HG03442 (cell line): ENCODE measurements around the gene HAND1.

Source experiments
- ATAC-seq: cut with Tn5 transposase; IDR thresholded peaks from one replicate; pipeline ENCODE4 v1.9.1; 2021; ENCODE audit warnings: mild to moderate bottlenecking, moderate library complexity; ENCODE audit not compliant: unreplicated experiment

Gene HAND1

GRCh38 chr5:154506049-154506715 is 28.2 kb upstream of the HAND1 start:
- ATAC-seq = no peak

DNA sequence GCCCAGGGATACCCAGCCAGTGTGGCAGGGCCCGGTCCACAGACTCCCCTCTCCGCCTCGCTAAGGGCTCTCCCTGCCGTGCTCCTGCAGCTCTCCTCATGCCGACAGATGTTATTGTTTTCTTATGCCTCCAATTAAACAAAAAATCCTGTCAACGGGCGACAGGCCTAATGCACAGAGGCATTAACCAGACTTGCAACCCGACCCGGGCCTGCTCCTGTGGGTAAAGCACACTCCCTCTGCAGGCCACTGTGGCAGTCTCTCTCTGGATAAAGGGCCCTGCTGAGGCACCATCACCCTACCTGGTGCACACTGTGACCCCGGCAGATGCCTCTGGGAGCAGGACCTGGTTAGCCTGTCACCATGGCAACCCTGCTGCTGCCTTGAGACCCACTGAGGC is 27.5 kb upstream of the HAND1 start:
- no peak for ATAC-seq

- ATAC-seq = no peak
These were observed 25.6 kb upstream of the HAND1 start for GRCh38 chr5:154503698-154504039.

- ATAC-seq = no peak
These were observed 24.2 kb upstream of the HAND1 start for GRCh38 chr5:154502180-154502579.

DNA sequence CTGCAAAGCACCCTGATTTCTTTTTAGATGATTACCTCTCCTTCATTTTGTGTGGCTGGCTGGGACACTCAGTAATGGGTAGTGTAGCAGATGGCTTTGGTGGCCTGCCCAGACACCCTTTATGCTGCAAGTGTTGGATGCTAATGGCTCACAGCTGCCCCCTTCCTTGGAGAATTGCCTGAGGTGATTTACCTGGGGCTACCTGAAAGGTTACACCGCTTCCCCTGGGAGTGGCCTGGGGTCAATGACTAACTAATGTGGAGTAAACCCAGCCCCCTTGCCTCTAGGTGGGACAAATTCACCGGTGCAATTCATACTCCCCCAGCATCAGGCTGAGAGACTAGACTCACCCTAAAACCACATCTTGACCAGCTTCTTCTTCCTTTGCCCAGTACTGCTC is 23.5 kb upstream of the HAND1 start:
- ATAC-seq = no peak

DNA sequence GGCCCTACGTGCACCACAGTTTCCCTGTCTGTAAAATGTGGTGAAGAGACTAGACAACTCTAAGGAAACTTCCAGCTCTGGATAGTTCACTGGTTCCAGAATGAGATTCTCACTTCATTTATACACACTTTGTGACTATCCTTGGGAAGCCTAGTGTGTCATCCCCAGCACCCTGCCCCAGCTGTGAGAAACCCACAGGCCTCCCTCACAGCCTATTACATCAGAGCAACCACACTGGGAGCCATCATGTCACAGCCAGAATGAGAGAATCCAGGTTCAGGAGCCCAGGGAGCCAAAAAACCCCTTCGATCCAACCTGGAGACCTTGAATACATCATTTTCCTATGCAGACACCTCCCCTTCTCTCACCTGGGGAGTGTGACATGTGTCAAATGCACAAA is 21.0 kb upstream of the HAND1 start:
- no peak for ATAC-seq

DNA sequence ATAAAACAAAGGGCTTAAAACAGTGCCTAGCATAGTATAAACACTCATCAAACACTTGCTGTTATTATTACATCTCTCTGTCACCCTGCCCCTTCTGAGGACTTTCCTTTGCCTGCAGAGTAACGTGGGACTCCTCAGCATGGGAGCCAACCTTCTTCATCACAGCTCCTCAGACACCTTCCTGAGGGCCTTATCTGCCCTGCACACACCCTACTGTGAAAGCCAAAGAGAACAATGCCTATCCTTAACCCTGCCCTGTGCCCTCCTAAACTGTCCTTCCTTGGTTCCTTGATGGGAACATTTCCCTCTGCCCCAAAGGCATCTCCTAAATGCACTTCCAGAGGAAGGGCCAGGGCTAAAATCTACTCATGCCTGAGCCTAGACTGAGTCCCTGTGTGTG is 20.6 kb upstream of the HAND1 start:
- no peak for ATAC-seq

DNA sequence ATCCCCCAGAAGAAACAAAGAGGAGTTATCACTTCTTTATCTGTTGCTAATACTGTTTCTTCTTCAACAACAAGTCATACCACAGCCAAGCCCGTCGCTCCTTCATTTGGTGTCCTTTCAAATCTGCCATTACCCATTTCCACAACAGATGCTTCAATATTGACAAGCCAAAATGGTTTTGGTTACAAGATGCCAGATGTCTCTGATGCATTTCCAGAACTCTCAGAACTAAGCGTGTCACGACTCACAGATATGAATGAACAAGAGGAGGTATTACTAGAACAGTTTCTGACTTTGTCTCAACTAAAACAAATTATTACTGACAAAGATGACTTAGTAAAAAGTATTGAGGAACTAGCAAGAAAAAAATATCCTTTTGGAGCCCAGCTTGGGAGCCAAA is 16.0 kb upstream of the HAND1 start:
- ATAC-seq = no peak

- no peak for ATAC-seq
These were observed 15.2 kb upstream of the HAND1 start for GRCh38 chr5:154493274-154493673.

DNA sequence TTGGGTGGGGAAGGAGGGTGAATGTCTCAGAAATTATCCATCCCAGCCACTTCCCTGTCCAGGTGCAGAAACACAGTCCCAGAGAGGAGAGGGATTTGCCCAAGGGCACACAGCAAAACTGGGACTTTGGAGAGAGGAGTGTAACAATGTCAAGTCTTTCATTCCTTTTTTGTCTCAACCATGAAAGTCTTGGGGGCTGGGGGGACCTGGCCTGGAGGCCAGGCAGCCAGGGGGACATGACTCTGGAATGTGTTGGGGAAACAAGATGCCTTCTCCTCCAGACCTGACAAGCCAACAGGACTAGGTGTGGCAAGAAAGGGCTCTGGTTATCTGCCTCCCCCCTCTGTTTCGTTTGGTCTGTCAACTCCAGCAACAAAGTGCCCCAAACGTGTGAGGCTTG is 13.9 kb upstream of the HAND1 start:
- no peak for ATAC-seq

GRCh38 chr5:154487541-154487940 is 9.5 kb upstream of the HAND1 start:
- peak; percentile 100 for ATAC-seq

GRCh38 chr5:154486427-154486866 is 8.4 kb upstream of the HAND1 start:
- no peak for ATAC-seq

DNA sequence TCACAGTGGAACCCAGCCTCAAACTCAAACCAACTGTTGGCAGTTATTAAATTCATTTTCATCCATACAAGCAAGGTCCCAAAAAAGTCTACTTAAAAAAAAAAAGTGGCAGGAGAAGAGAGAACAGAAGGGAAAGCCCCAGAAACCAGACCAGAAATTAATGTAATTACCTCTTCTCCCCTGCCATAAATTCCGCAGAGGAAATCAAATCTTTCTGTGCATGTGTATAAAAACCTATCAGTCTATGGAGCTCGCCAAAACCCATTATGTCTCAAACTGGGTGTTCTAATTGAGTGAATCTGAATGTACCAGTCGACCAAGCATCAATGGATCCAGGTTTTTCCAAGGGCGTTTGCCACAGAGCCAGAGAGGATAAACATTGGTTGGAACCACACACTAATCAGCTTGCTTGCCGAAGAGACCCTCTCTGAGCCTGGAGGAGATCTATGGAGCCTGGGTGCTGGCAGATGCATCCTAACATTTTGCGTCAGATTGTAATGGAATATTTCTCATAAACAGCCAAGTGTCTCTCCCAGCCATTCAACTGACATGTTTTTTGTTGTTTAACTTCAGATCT is 7.9 kb upstream of the HAND1 start:
- ATAC-seq = no peak

DNA sequence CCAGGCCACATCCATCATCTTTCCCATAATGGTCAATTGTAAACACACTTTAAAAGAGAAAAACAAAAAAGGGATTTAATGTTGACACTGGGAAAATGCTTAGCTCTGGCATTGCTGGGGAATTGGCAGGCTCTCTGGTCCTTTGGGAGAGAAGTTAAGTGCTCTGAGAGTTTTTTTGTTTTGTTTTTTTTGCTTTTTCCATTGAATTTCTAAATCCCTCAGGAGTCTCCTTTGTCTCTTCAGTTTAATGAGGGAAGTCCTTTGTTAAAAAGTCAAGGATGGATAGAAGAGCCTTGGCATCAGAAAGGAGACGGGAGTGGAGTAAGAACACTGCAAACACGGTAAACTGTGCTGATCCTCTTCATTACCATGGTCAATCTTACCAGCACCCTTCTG is 7.1 kb upstream of the HAND1 start:
- no peak for ATAC-seq

GRCh38 chr5:154484393-154485095 is 6.5 kb upstream of the HAND1 start:
- no peak for ATAC-seq

- ATAC-seq = no peak
These were observed 5.8 kb upstream of the HAND1 start for GRCh38 chr5:154483654-154484392.

DNA sequence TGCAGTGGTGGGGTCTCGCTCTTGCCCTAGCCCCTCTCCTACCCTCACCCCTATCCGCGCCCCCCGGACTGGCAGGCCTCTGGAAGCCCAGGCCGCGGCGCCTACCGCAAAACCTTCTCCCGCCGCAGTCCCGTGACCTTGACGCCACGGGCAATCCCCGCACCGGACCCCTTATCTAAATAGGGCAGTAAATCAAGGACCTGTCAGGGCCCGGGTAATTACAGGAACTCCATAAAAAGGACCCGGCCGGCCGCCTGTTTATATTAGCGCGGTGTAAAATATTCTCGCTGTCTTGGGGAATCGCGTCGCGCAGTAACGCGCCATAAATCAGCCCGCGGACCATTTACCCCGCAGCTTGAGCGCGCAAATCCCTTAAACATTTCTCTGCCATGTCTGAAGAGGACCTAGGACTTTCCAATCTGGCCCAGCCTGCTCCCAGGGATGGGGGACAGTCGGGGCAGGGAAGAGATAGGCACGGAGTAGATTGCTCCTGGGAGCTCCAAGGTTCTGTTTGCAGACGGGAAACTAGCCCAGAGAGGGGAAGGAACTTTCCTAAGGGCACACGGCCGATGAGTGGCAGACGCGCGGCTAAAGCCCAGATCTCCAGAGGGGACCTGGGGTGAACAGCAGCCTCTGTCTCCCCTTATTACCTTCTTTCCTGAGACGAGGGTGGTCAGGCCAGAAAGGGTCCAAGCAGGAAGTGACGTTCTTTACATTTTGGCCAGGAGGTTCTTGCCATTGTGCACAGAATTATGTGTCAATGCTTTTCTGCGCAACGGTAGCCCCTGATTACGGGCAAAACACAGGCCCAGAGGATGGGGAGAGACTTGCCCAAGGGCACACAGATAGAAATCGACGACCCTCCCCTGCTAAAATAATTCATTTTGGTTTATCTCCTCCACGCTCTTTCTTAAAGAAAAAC is 4.8 kb upstream of the HAND1 start:
- ATAC-seq = no peak

DNA sequence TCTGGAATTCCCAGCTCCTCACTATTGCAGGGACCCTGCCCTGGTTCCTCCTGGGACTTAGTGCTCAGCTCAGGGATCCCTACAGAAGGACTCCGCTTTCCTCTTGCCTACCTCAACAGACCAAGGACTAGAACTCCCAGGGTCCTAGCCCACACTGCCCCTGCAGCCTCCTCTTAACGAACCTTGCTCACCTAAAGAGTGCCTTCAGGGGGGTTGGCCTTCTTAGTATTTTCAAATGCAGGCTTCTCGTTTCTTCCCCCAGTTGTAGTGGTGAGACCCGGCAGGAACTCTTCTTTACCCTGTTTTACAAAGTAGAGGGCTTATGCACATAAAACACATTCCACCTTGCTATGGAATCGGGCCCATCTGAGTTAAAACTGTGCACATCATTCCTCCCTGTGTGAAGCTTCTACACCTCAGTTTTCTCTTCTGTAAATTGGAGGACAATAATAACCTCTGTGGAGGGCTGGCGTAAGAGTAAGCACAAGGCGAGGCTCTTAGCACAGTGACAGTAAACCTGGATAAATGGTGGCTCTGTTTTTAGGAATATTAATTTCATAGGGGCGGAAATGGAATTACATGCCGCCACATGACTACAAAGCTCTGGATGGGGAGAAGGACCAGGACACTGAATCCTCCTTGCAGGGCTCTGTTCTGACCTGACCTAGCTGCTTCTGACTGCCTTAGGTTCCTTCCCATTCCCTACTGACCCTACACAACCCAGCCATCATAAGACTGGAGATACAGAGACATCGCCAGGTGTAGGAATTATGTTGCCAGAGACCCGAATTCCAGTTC is 3.8 kb upstream of the HAND1 start:
- ATAC-seq = no peak

DNA sequence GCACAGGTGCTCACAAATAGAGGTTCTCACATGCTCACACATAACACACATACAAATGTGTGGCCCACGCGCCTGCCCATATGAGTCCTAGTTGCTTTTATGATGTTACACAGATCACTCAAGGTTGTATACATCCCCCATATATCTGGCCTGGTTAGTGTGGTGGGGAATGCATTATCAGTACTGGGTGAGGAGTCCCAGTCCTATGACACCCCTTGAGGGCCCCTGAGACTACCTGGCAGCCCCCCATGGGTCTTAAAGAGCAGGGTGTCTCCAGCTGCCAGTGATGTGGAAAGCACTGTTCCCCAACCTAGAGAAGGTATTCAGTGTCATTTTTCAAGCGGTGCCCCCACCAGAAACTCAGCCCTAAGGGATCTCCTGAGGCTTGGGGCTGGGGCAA is 2.8 kb upstream of the HAND1 start:
- ATAC-seq = no peak
